ENCODE data around the gene VDAC2. TPM values are rescaled to one million over a fixed set of nuclear protein-coding genes. Genes with fewer than 3 reads are reported as not detected.
A peak's percentile ranks its signal among the peaks of the same experiment; 100 is the strongest.

The VDAC2 gene
- total RNA-seq, 1 donor from 2014 or later: 213 TPM

DNA sequence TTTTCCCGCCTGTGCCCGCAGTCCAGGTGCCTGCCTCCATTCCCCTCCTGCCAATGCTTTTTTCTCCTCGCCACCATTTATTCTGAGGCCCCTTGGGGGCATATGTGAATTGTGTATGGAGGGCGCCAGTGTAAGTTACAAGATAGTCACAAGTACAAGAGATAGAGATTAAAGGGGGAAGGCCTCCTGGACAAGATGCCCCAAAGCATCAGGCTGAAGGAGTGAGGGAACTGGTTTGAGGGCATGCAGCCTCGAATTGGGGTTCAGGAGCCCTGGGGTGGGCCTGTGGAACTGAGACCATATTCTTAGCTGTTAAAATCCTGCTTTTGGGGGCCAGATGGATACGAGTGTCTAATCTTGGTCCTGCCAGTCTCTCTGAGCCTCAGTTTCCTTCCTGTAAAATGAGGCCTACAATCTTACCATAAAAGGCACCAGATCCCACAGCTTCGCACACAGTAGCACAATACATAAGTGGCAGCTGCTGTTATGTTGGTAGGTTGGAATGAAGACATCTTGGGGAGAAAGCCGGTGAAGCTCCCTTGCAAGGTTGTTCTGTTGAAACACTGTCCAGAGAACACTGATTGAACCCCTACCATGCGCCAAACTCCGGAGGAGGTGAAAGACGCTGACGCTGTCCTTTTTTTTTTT is 25.7 kb downstream of the VDAC2 start:
- peak overlapping the region; percentile 79 for H3K4me3 ChIP-seq (ENCODE audit: low read depth, low read length)
- DNase-seq (ENCODE audit: low read depth): no peak
- TF ChIP-seq, protein P1, sequence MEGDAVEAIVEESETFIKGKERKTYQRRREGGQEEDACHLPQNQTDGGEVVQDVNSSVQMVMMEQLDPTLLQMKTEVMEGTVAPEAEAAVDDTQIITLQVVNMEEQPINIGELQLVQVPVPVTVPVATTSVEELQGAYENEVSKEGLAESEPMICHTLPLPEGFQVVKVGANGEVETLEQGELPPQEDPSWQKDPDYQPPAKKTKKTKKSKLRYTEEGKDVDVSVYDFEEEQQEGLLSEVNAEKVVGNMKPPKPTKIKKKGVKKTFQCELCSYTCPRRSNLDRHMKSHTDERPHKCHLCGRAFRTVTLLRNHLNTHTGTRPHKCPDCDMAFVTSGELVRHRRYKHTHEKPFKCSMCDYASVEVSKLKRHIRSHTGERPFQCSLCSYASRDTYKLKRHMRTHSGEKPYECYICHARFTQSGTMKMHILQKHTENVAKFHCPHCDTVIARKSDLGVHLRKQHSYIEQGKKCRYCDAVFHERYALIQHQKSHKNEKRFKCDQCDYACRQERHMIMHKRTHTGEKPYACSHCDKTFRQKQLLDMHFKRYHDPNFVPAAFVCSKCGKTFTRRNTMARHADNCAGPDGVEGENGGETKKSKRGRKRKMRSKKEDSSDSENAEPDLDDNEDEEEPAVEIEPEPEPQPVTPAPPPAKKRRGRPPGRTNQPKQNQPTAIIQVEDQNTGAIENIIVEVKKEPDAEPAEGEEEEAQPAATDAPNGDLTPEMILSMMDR (conservative IDR thresholded peaks at IDR 0.05; ENCODE audit: low read depth, low read length): no peak

GRCh38 chr10:75238182-75239095 is 27.8 kb downstream of the VDAC2 start:
- TF ChIP-seq, protein P1 (conservative IDR thresholded peaks at IDR 0.05; ENCODE audit: low read depth, low read length): no peak
- H3K4me3 ChIP-seq (ENCODE audit: low read depth, low read length): no peak overlapping the region
- no peak for DNase-seq (ENCODE audit: low read depth)

- DNase-seq (ENCODE audit: low read depth): no peak
- TF ChIP-seq, protein P1 (conservative IDR thresholded peaks at IDR 0.05; ENCODE audit: low read depth, low read length): no peak
These were observed 28.6 kb downstream of the VDAC2 start for GRCh38 chr10:75239096-75239790.

DNA sequence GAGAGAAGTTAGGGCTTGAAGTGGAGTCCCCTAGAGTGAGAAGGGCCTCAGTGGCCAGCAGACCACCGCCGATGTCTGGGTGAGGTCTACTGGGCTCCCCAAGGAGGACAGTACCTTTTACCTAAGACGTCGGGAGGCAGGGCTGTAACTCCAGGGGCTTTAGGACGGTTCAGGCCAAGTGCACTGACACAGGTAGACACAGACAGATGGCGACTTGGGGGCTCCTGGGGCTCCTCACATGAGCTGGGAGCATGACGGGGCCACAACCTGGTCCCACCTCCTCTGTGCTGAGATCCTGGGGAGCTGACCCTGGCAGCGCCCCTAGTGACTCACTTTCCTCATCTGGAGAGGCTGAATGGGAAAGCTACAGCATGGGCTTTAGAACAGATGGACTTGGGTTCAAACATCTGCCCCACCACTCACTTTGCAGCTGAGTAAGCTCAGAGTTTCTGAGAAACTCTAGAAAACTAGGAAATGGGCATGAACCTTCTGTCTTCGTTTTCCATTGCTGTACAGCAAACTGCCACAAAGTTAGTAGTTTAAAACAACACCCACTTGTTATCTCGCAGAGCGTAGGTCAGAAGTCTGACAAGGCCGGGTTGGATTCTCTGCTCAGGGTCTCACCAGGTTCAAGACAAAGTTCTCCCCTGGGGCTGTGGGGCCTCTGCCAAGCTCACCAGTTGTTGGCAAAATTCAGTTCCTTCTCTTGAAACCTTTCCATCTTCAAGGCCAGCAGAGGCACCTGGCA is 29.9 kb downstream of the VDAC2 start:
- TF ChIP-seq, protein P1 (conservative IDR thresholded peaks at IDR 0.05; ENCODE audit: low read depth, low read length): no peak
- no peak for DNase-seq (ENCODE audit: low read depth)
- H3K4me3 ChIP-seq (ENCODE audit: low read depth, low read length): no peak overlapping the region

More at GRCh38 chr10:75239096-75239790, 28.6 kb downstream of the VDAC2 start:
- H3K4me3 ChIP-seq (ENCODE audit: low read depth, low read length): no peak overlapping the region

- no peak overlapping the region for H3K4me3 ChIP-seq (ENCODE audit: low read depth, low read length)
- DNase-seq (ENCODE audit: low read depth): no peak
- TF ChIP-seq, protein P1 (conservative IDR thresholded peaks at IDR 0.05; ENCODE audit: low read depth, low read length): no peak
These were observed 32.8 kb downstream of the VDAC2 start for GRCh38 chr10:75243426-75243825.
